ENCODE data around the gene CHRND. TPM values are rescaled to one million over a fixed set of nuclear protein-coding genes. Genes with fewer than 3 reads are reported as not detected.
A peak's percentile ranks its signal among the peaks of the same experiment; 100 is the strongest.

Gene CHRND
- total and polyA plus RNA-seq, 12 donors, result 0.07 to 0.39 (median 0.14) TPM; not detected in 7

DNA sequence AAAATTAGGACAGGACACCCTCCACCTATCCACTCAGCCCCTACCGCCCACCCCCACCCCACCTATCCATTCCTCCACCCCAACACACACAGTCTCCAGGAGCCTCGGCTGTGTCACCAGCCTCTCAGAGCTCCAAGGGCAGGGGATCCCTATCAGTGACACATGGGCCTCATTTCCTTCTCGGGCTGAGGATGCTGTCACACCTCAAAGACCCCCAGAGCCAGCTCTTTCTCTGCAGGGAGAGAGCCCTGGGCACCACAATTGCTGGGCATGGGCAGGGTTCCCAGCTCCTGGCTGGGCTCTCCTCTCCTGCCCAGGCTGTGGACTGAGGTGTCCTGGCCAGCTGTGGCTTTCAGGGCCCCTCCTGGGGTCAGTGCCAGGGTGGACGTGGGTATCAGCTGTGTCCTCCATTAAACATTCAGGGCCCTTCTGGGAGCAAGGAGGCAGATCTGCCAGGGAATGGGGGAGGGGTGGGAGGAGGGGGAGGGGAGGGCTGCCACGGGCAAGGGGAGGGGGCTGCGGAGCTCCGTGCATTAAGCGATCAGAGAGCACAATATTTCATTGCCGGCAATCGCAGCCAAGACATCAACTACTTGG lies 24.1 kb upstream of the CHRND start:
- Histone ChIP-seq H3K9me3 (replicated peaks in 1 of 3) (no peaks in the 10 kb centered on the region), H3K27me3 (no peaks in the 10 kb centered on the region), H3K4me3 (no peak overlapping the region), H3K27ac (peak overlapping the region; percentile 71 to 89 (median 79)), H3K4me1 (replicated peaks in 1 of 2) (peaks cover 16 to 27% of the 10 kb centered on the region in 2 donors), H3K36me3 (replicated peaks in 1 of 2) (no peaks in the 10 kb centered on the region)
- 4 to 56% (median 29%) methylated on average over 6 to 10 of the region's 10 CpGs for WGBS, 4 donors
- intact Hi-C loops (cut with DNase I), result no loop called here
- TF ChIP-seq, protein P1, sequence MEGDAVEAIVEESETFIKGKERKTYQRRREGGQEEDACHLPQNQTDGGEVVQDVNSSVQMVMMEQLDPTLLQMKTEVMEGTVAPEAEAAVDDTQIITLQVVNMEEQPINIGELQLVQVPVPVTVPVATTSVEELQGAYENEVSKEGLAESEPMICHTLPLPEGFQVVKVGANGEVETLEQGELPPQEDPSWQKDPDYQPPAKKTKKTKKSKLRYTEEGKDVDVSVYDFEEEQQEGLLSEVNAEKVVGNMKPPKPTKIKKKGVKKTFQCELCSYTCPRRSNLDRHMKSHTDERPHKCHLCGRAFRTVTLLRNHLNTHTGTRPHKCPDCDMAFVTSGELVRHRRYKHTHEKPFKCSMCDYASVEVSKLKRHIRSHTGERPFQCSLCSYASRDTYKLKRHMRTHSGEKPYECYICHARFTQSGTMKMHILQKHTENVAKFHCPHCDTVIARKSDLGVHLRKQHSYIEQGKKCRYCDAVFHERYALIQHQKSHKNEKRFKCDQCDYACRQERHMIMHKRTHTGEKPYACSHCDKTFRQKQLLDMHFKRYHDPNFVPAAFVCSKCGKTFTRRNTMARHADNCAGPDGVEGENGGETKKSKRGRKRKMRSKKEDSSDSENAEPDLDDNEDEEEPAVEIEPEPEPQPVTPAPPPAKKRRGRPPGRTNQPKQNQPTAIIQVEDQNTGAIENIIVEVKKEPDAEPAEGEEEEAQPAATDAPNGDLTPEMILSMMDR (IDR thresholded peaks at IDR 0.05), result no peak
- TF ChIP-seq POLR2A (IDR thresholded peaks at IDR 0.05), result no peak
- DNase-seq, result peak in 4 of 7 donors; percentile 37 to 49 (median 40)

DNA sequence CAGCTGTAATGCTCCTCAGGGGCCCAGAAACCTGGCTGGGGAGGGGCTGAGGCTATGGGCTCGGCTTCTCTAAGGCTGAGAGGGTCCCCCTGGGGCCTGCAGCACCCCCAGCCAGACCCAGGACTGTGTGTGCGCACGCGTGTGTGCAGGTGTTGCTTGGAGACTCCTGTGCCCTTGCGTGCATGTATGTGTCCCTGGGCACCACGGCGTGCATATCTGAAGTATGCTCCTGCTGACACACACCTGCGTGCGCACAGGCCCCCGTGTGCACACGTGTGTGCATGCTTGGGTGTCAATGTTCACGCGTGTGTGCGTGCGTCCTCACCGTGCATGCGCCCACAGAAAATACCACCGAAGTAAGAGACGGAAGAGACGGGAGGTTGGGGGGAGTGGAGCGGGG lies 23.4 kb upstream of the CHRND start:
- H3K4me1 ChIP-seq (replicated peaks in 1 of 2), result peaks cover 16 to 27% of the 10 kb centered on the region in 2 donors
- H3K9me3 ChIP-seq (replicated peaks in 1 of 3), result no peaks in the 10 kb centered on the region
- H3K27me3 ChIP-seq, result no peaks in the 10 kb centered on the region
- 2 to 19% (median 17%) methylated on average over 5 to 20 of the region's 21 CpGs for WGBS, 4 donors
- TF ChIP-seq, protein P1 (IDR thresholded peaks at IDR 0.05), result no peak
- no peak for TF ChIP-seq POLR2A (IDR thresholded peaks at IDR 0.05)
- H3K36me3 ChIP-seq (replicated peaks in 1 of 2), result no peaks in the 10 kb centered on the region
- peak overlapping the region in 2 of 5 donors; percentile 81 to 89 for H3K27ac ChIP-seq
- peak in 5 of 7 donors; percentile 43 to 64 (median 49) for DNase-seq
- peak overlapping the region in 1 of 4 donors; percentile 52 for H3K4me3 ChIP-seq
- intact Hi-C loops (cut with DNase I), result no loop called here

DNA sequence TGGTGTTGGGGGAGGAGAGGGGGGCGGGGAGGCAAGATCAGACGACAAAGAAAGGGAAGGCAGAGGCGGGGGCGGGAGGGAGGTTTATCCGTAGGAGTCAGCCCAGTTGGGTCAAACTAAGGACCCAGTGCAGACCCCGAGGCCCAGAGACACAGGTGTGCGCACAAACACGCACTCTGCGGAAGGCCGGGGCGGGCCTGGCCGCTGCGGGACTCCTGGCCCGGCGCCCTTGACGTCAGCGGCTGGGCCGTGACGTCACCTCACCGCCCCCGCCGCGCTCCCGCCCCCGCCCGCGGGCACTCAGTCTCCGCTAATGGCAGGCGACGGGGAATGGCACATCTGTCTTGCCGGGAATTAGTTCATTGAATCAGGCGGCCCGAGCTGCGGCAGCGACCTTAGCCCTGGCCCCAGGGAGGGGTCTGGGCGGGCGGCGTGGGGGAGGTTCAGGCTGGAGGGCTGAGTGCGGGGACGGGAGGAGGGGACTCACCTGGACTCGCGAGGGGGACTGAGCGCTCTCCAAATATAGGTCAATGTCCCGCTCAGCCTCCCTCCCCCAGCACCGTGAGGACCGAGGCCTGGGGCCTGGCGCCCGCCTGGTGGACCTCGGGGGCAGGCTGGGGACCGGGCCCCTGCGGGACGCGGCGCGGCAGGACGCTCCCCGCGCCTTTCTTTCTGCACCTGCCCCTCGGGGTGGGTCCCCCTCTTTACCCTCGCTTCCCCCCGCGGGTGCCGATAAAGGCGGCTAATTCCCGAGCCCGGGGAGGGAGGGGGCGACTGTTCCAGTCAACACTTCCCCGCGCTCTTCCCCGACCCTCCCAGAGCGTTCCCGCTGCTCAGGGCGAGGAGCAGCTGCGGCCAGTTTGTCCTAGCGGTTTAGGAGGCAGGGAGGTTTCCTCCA lies 22.8 kb upstream of the CHRND start:
- WGBS, 4 donors, result 15 to 47% (median 18%) methylated on average over 24 to 74 of the region's 75 CpGs
- peak; percentile 44 to 84 (median 68) for DNase-seq
- Histone ChIP-seq H3K27me3 (no peaks in the 10 kb centered on the region), H3K4me1 (replicated peaks in 1 of 2) (peaks cover 16 to 27% of the 10 kb centered on the region in 2 donors), H3K9me3 (replicated peaks in 1 of 3) (no peaks in the 10 kb centered on the region), H3K27ac (peak overlapping the region in 2 of 5 donors; percentile 44 to 89), H3K36me3 (replicated peaks in 1 of 2) (no peaks in the 10 kb centered on the region), H3K4me3 (peak overlapping the region in 1 of 4 donors; percentile 52)
- TF ChIP-seq, protein P1 (IDR thresholded peaks at IDR 0.05), result no peak
- TF ChIP-seq POLR2A (IDR thresholded peaks at IDR 0.05), result no peak
- intact Hi-C loops (cut with DNase I), result no loop called here

DNA sequence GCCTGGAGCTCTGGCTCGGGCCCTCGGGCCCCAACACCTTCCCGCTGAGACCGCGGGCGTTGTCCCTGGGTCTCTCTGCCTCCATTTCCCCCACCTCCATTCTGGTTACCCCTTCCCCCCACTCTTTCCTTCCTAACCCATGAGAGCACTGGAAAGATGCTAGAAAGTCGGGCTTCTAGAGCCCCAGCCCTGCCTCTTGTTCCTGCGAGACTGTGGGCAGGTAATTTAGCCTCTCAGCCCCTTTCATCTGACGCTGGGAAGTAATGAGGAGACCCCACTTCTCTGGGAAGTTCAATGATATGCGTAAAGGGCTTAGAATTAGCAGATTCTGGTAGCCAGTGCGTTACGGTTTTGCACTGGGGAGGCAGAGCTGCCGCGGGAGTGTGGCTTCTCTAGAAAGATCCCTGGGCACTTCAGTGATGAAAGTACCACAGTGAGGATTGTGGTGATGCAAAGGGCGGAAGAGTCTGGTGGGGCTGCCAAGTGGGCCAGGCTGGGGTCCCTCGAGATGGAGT lies 22.1 kb upstream of the CHRND start:
- H3K27ac ChIP-seq, result peak overlapping the region in 1 of 5 donors; percentile 44
- TF ChIP-seq, protein P1 (IDR thresholded peaks at IDR 0.05), result no peak
- no peak for TF ChIP-seq POLR2A (IDR thresholded peaks at IDR 0.05)
- peaks cover 16 to 27% of the 10 kb centered on the region in 2 donors for H3K4me1 ChIP-seq (replicated peaks in 1 of 2)
- no peak overlapping the region for H3K4me3 ChIP-seq
- no peaks in the 10 kb centered on the region for H3K9me3 ChIP-seq (replicated peaks in 1 of 3)
- intact Hi-C loops (cut with DNase I), result no loop called here
- DNase-seq, result no peak
- no peaks in the 10 kb centered on the region for H3K36me3 ChIP-seq (replicated peaks in 1 of 2)
- H3K27me3 ChIP-seq, result no peaks in the 10 kb centered on the region
- WGBS, 4 donors, result 59 to 68% (median 63%) methylated on average over 16 of the region's 16 CpGs
